CD14-positive monocyte (primary cell): ENCODE measurements around the gene FARP1. TPM values are rescaled to one million over a fixed set of nuclear protein-coding genes. Genes with fewer than 3 reads are reported as not detected.

Experiments used
- DNase-seq, 3 donors: peaks; one replicate each; pipeline ENCODE4 v3.0.0-alpha.2; 2011 to 2022
- H2AFZ ChIP-seq: 2 replicates; pipeline ENCODE4 v1.6.0; 2012; ENCODE audit warnings: mild to moderate bottlenecking, low read depth, low read length, inconsistent platforms; ENCODE audit not compliant: insufficient read depth, poor library complexity, severe bottlenecking
- H3K27ac ChIP-seq, 2 donors: 1 replicate in 1 of 2; 2 replicates in 1 of 2; pipeline ENCODE4 v1.5.1; 2012 to 2013; ENCODE audit warnings: low read length in 2 of 2, control low read depth in 1 of 2, inconsistent platforms in 1 of 2, low read depth in 1 of 2, mild to moderate bottlenecking in 1 of 2
- H3K27me3 ChIP-seq, 2 donors: one replicate each; pipeline versions ENCODE4 v1.6.0 to v1.6.1; 2011 to 2013; ENCODE audit warnings: low read length in 2 of 2; ENCODE audit not compliant: control insufficient read depth in 2 of 2, insufficient read depth in 2 of 2
- H3K36me3 ChIP-seq, 2 donors: replicated peaks in 1 of 2; 1 replicate in 1 of 2; 2 replicates in 1 of 2; pipeline versions ENCODE4 v1.5.1 to v1.6.1; 2012 to 2013; ENCODE audit warnings: low read length in 2 of 2, control low read depth in 1 of 2, inconsistent platforms in 1 of 2, mild to moderate bottlenecking in 1 of 2; ENCODE audit not compliant: insufficient read depth in 2 of 2, control insufficient read depth in 1 of 2
- H3K4me1 ChIP-seq, 2 donors: 1 replicate in 1 of 2; 2 replicates in 1 of 2; pipeline versions ENCODE4 v1.5.1 to v1.6.1; 2012 to 2013; ENCODE audit warnings: low read length in 2 of 2, control low read depth in 1 of 2, inconsistent platforms in 1 of 2, mild to moderate bottlenecking in 1 of 2, moderate library complexity in 1 of 2; ENCODE audit not compliant: insufficient read depth in 2 of 2, control insufficient read depth in 1 of 2
- H3K4me2 ChIP-seq: replicated peaks from 2 replicates; pipeline ENCODE3; 2012; ENCODE audit warnings: low read length, moderate library complexity, mild to moderate bottlenecking; ENCODE audit not compliant: poor library complexity, severe bottlenecking; ENCODE audit errors: extremely low read depth
- H3K4me3 ChIP-seq, 3 experiments: fragments of 200-600 bp in 1 of 3; sonication (generic) in 1 of 3; replicated peaks in 1 of 3; 1 replicate in 2 of 3; 2 replicates in 1 of 3; pipeline ENCODE4 v1.5.1; 2011 to 2013; ENCODE audit warnings: low read length in 3 of 3, mild to moderate bottlenecking in 3 of 3, control low read depth in 2 of 3, low read depth in 2 of 3, inconsistent platforms in 1 of 3, moderate library complexity in 1 of 3
- H3K79me2 ChIP-seq: 2 replicates; pipeline ENCODE4 v1.6.0; 2012; ENCODE audit warnings: mild to moderate bottlenecking, control low read depth, inconsistent platforms, low read length, moderate library complexity; ENCODE audit not compliant: insufficient read depth
- H3K9ac ChIP-seq: 2 replicates; pipeline ENCODE4 v1.6.0; 2017; ENCODE audit warnings: low read length, mild to moderate bottlenecking; ENCODE audit not compliant: insufficient read depth, poor library complexity, severe bottlenecking
- H3K9me3 ChIP-seq, 2 donors: replicated peaks in 1 of 2; 1 replicate in 1 of 2; 2 replicates in 1 of 2; pipeline versions ENCODE4 v1.5.1 to v1.6.1; 2012 to 2013; ENCODE audit warnings: low read length in 2 of 2, control low read depth in 1 of 2; ENCODE audit not compliant: control insufficient read depth in 1 of 2, insufficient read depth in 1 of 2
- H4K20me1 ChIP-seq: 2 replicates; pipeline ENCODE4 v1.6.0; 2012; ENCODE audit warnings: mild to moderate bottlenecking, low read length, control low read depth, moderate library complexity; ENCODE audit not compliant: insufficient read depth
- H3K27ac Mint-ChIP-seq, 7 donors: one replicate each; pipeline ENCODE4 v1.8.0; 2020; ENCODE audit warnings: mild to moderate bottlenecking in 7 of 7, mixed read lengths in 7 of 7, moderate library complexity in 6 of 7, inconsistent platforms in 2 of 7
- H3K27me3 Mint-ChIP-seq, 3 donors: one replicate each; pipeline ENCODE4 v1.8.0; 2021 to 2022; ENCODE audit warnings: low read depth in 3 of 3, mild to moderate bottlenecking in 3 of 3, mixed read lengths in 3 of 3, moderate library complexity in 3 of 3, inconsistent platforms in 1 of 3
- H3K36me3 Mint-ChIP-seq, 2 donors: one replicate each; pipeline ENCODE4 v1.8.0; 2020; ENCODE audit warnings: mixed read lengths in 2 of 2, inconsistent platforms in 1 of 2, mild to moderate bottlenecking in 1 of 2
- H3K4me1 Mint-ChIP-seq: one replicate; pipeline ENCODE4 v1.8.0; 2020; ENCODE audit warnings: mild to moderate bottlenecking, mixed read lengths
- H3K4me3 Mint-ChIP-seq, 2 donors: one replicate each; pipeline ENCODE4 v1.8.0; 2020; ENCODE audit warnings: mild to moderate bottlenecking in 2 of 2, mixed read lengths in 2 of 2, moderate library complexity in 1 of 2
- H3K9me3 Mint-ChIP-seq, 7 donors: one replicate each; pipeline ENCODE4 v1.8.0; 2020 to 2022; ENCODE audit warnings: mixed read lengths in 7 of 7, mild to moderate bottlenecking in 6 of 7, moderate library complexity in 6 of 7, inconsistent platforms in 2 of 7
- WGBS: methylation state at CpG from one replicate; pipeline ENCODE4 v1.1.5; 2013; ENCODE audit warnings: missing lambda C conversion rate; ENCODE audit not compliant: insufficient coverage; 5-methylcytosine and 5-hydroxymethylcytosine counted together
- intact Hi-C, 2 donors: fragments of 100-400 bp; cut with micrococcal nuclease; formaldehyde crosslinking; loops; one replicate each; pipeline versions ENCODE4 v1.15.0 to v1.15.1; 2023
- polyA plus RNA-seq, 3 donors: library from polyadenylated mRNA; depleted of rRNA in 1 of 3; unstranded in 2 of 3; stranded (reverse) in 1 of 3; fragments of 300-500 nt in 2 of 3; fragments of >200 nt in 1 of 3; fragmentation: Illumina TruSeq in 2 of 3; gene quantifications; 1 replicate in 2 of 3; 2 replicates in 1 of 3; pipeline ENCODE4 v1.2.3, GENCODE V29; 2012 to 2021
- TF ChIP-seq, protein P1 (sequence below): fragments of 200-600 bp; IDR thresholded peaks from one replicate; pipeline ENCODE4 v1.8.0; 2022; ENCODE audit warnings: antibody characterized with exemption, mild to moderate bottlenecking

FARP1 gene
- polyA plus RNA-seq, 3 donors = 0.01 to 0.16 (median 0.12) TPM

DNA sequence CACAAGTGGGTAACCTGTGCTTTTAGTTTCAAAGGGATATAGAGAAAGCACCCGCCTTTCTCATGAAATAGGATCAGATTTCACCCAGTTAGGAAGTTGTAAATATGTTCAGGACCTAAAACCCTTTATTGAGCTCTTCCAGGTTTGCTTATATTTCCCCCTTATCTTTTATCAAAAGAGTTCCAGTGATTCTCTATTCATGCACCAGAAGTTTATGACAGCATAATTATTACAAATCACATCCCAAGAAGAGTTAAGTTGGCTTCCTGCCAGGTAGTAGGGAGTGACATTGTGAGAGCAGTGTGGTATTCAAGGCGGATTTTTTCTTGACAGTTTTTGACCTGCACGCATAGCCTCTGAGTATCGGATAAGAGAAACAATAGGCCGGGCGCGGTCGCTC lies 243.7 kb downstream of the FARP1 start:
- no peak for DNase-seq
- no peaks in the 10 kb centered on the region for H3K36me3 Mint-ChIP-seq
- peaks cover 2 to 5% (median 4%) of the 10 kb centered on the region in 3 donors for H3K27me3 Mint-ChIP-seq
- no peaks in the 10 kb centered on the region for H3K27me3 ChIP-seq
- no peak overlapping the region for H3K27ac Mint-ChIP-seq
- H3K27ac ChIP-seq = no peak overlapping the region
- TF ChIP-seq, protein P1, sequence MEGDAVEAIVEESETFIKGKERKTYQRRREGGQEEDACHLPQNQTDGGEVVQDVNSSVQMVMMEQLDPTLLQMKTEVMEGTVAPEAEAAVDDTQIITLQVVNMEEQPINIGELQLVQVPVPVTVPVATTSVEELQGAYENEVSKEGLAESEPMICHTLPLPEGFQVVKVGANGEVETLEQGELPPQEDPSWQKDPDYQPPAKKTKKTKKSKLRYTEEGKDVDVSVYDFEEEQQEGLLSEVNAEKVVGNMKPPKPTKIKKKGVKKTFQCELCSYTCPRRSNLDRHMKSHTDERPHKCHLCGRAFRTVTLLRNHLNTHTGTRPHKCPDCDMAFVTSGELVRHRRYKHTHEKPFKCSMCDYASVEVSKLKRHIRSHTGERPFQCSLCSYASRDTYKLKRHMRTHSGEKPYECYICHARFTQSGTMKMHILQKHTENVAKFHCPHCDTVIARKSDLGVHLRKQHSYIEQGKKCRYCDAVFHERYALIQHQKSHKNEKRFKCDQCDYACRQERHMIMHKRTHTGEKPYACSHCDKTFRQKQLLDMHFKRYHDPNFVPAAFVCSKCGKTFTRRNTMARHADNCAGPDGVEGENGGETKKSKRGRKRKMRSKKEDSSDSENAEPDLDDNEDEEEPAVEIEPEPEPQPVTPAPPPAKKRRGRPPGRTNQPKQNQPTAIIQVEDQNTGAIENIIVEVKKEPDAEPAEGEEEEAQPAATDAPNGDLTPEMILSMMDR = no peak
- intact Hi-C loops = no loop called here
- no peaks in the 10 kb centered on the region for H3K4me1 ChIP-seq
- no peaks in the 10 kb centered on the region for H3K79me2 ChIP-seq
- H3K4me1 Mint-ChIP-seq = no peaks in the 10 kb centered on the region
- no peaks in the 10 kb centered on the region for H3K9me3 ChIP-seq
- H3K9ac ChIP-seq = no peak overlapping the region
- H2AFZ ChIP-seq = no peak overlapping the region
- 94% methylated on average over 7 of the region's 8 CpGs for WGBS
- H3K4me3 ChIP-seq = no peak overlapping the region
- H3K4me2 ChIP-seq = no peak overlapping the region
- H4K20me1 ChIP-seq = no peaks in the 10 kb centered on the region
- H3K9me3 Mint-ChIP-seq = peaks cover 0 to 1% (median 0%) of the 10 kb centered on the region in 7 donors
- H3K4me3 Mint-ChIP-seq = no peak overlapping the region
- H3K36me3 ChIP-seq = no peaks in the 10 kb centered on the region

DNA sequence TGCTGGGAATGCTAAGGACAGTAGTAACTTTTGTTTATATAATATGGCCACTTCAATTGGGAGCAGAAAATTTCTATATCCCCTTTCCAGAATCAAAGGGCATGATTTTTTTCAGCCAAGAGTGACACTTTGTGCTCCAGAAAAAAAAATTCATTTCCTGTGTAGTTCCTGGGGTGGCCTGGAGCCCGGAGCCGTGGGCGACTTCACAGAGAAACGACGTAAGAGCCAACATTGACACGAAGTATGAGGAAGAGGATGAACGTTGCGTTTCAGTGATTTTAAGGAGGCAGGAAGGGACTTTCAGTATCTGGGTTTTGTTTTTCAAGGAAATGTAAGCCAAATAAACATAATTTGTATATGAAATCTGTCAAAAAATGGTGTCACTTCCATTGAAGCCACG lies 246.4 kb downstream of the FARP1 start:
- Histone ChIP-seq H3K27ac (no peak overlapping the region), H3K27me3 (no peaks in the 10 kb centered on the region), H3K4me2 (no peak overlapping the region), H3K4me1 (no peaks in the 10 kb centered on the region), H4K20me1 (no peaks in the 10 kb centered on the region), H3K9ac (no peak overlapping the region), H2AFZ (no peak overlapping the region), H3K36me3 (no peaks in the 10 kb centered on the region), H3K79me2 (no peaks in the 10 kb centered on the region), H3K4me3 (no peak overlapping the region), H3K9me3 (no peaks in the 10 kb centered on the region)
- Mint-ChIP-seq H3K27ac (no peak overlapping the region), H3K36me3 (no peaks in the 10 kb centered on the region), H3K4me1 (no peaks in the 10 kb centered on the region), H3K27me3 (peaks cover under 1 to 5% (median 2%) of the 10 kb centered on the region in 3 donors), H3K9me3 (peaks cover 0 to 1% (median 0%) of the 10 kb centered on the region in 7 donors), H3K4me3 (no peak overlapping the region)
- DNase-seq = no peak
- intact Hi-C loops = no loop called here
- 74% methylated on average over 6 of the region's 9 CpGs for WGBS
- TF ChIP-seq, protein P1 = no peak
